Astrocyte (in vitro differentiated cells and primary cell): ENCODE data around the gene PRSS38. TPM values are rescaled to one million over a fixed set of nuclear protein-coding genes. Genes with fewer than 3 reads are reported as not detected.

Experiments used
- DNase-seq: peaks from one replicate; pipeline ENCODE4 v3.0.0-alpha.2; 2010; ENCODE audit warnings: low read depth
- FAIRE-seq: peaks from 2 replicates; lab custom pipeline; 2011; peaks lifted over from hg19 to GRCh38; lab: Jason Lieb, UNC
- H2AFZ ChIP-seq: 2 replicates; pipeline ENCODE4 v1.6.0; 2012; ENCODE audit warnings: low read depth, low read length, inconsistent platforms
- H3K27ac ChIP-seq: 2 replicates; pipeline ENCODE4 v1.5.1; 2011; ENCODE audit warnings: low read depth, low read length, inconsistent platforms
- H3K27me3 ChIP-seq: 2 replicates; pipeline ENCODE4 v1.6.0; 2011; ENCODE audit warnings: low read length, inconsistent platforms; ENCODE audit not compliant: insufficient read depth
- H3K36me3 ChIP-seq: 2 replicates; pipeline ENCODE4 v1.5.1; 2011; ENCODE audit warnings: low read length, inconsistent platforms; ENCODE audit not compliant: insufficient read depth
- H3K4me1 ChIP-seq: 2 replicates; pipeline ENCODE4 v1.5.1; 2011; ENCODE audit warnings: low read length, inconsistent platforms; ENCODE audit not compliant: insufficient read depth
- H3K4me2 ChIP-seq: 2 replicates; pipeline ENCODE4 v1.6.0; 2012; ENCODE audit warnings: low read length, inconsistent platforms
- H3K4me3 ChIP-seq: 2 replicates; pipeline ENCODE4 v1.5.1; 2011; ENCODE audit warnings: low read depth, mild to moderate bottlenecking, low read length, inconsistent platforms; ENCODE audit not compliant: insufficient read depth
- H3K79me2 ChIP-seq: 2 replicates; pipeline ENCODE4 v1.6.0; 2012; ENCODE audit warnings: mild to moderate bottlenecking, low read length, inconsistent platforms; ENCODE audit not compliant: insufficient read depth
- H3K9ac ChIP-seq: 2 replicates; pipeline ENCODE4 v1.6.0; 2012; ENCODE audit warnings: mild to moderate bottlenecking, low read length, inconsistent platforms
- H3K9me3 ChIP-seq: 2 replicates; pipeline ENCODE4 v1.5.1; 2012; ENCODE audit warnings: low read depth, mild to moderate bottlenecking, low read length, inconsistent platforms; ENCODE audit not compliant: insufficient read depth
- H4K20me1 ChIP-seq: 2 replicates; pipeline ENCODE4 v1.6.0; 2012; ENCODE audit warnings: low read length, inconsistent platforms; ENCODE audit not compliant: insufficient read depth
- H3K27ac Mint-ChIP-seq: one replicate; pipeline ENCODE4 v1.8.0; 2021; ENCODE audit warnings: mild to moderate bottlenecking, mixed read lengths; ENCODE audit not compliant: unreplicated experiment
- H3K27me3 Mint-ChIP-seq: one replicate; pipeline ENCODE4 v1.8.0; 2021; ENCODE audit warnings: low read depth, mixed read lengths; ENCODE audit not compliant: unreplicated experiment
- H3K36me3 Mint-ChIP-seq: one replicate; pipeline ENCODE4 v1.8.0; 2021; ENCODE audit warnings: low read depth, mixed read lengths; ENCODE audit not compliant: unreplicated experiment
- H3K4me1 Mint-ChIP-seq: one replicate; pipeline ENCODE4 v1.8.0; 2021; ENCODE audit warnings: low read depth, mixed read lengths; ENCODE audit not compliant: unreplicated experiment
- H3K4me3 Mint-ChIP-seq: one replicate; pipeline ENCODE4 v1.8.0; 2021; ENCODE audit warnings: mild to moderate bottlenecking, moderate library complexity, mixed read lengths; ENCODE audit not compliant: unreplicated experiment
- H3K9me3 Mint-ChIP-seq: one replicate; pipeline ENCODE4 v1.8.0; 2021; ENCODE audit warnings: mild to moderate bottlenecking, mixed read lengths; ENCODE audit not compliant: unreplicated experiment
- EZH2 ChIP-seq: IDR thresholded peaks from 2 replicates; pipeline ENCODE4 v1.6.1; 2012; ENCODE audit warnings: mild to moderate bottlenecking, low read length, inconsistent platforms; ENCODE audit not compliant: insufficient read depth
- total RNA-seq: library from RNA; stranded (reverse); gene quantifications from 2 replicates; pipeline ENCODE4 v1.2.1, GENCODE V29; 2021
- TF ChIP-seq, protein P1 (sequence below): IDR thresholded peaks from 2 replicates; pipeline ENCODE4 v1.5.1; 2011; ENCODE audit warnings: low read depth, mild to moderate bottlenecking, inconsistent platforms, low read length, moderate library complexity; ENCODE audit not compliant: insufficient read depth

Gene PRSS38
- total RNA-seq, 1 donor from 2014 or later, result not detected

DNA sequence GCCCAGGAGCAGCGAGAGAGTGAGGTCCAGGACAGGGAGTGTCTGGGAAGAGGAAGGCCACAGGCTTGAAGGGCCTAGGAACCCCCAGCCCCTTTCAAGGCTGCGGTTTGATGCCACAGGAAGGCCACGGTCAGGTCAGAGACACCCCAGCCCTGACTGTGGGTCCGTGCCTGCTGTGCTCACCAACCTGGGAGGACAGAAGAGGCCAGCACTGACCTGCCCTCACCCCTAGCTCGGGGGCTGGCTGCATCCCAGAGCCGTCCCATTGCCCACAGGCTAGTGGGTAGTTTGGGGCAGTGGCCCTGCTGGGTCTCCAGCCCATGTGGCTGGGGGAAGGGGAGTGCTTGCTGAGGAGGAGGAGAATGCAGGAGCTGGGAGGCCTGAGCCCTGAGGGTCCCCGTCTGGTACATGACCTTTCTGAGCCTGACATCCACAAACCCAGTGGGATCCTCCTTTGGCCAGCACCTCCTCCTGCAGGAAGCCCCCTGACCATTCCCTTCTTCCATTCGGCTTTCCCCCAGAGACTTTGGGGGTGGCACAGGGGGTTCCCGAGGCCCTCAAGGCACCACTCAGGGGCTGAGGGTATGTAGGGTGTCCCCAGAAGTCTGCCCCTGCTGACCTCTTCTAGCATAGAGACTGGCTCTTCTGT lies 77.9 kb downstream of the PRSS38 start:
- Histone ChIP-seq H3K27ac (no peak overlapping the region), H3K36me3 (no peaks in the 10 kb centered on the region), H3K4me2 (no peak overlapping the region), H3K4me3 (no peak overlapping the region), H4K20me1 (no peaks in the 10 kb centered on the region), H3K9ac (no peak overlapping the region), H3K27me3 (no peaks in the 10 kb centered on the region), H3K4me1 (no peaks in the 10 kb centered on the region), H3K9me3 (no peaks in the 10 kb centered on the region), H2AFZ (no peak overlapping the region), H3K79me2 (no peaks in the 10 kb centered on the region)
- FAIRE-seq, result no peak
- H3K4me3 Mint-ChIP-seq, result no peak overlapping the region
- no peaks in the 10 kb centered on the region for H3K9me3 Mint-ChIP-seq
- no peak for DNase-seq
- H3K4me1 Mint-ChIP-seq, result peaks cover 2% of the 10 kb centered on the region
- H3K27me3 Mint-ChIP-seq, result peaks cover 12% of the 10 kb centered on the region
- TF ChIP-seq, protein P1, sequence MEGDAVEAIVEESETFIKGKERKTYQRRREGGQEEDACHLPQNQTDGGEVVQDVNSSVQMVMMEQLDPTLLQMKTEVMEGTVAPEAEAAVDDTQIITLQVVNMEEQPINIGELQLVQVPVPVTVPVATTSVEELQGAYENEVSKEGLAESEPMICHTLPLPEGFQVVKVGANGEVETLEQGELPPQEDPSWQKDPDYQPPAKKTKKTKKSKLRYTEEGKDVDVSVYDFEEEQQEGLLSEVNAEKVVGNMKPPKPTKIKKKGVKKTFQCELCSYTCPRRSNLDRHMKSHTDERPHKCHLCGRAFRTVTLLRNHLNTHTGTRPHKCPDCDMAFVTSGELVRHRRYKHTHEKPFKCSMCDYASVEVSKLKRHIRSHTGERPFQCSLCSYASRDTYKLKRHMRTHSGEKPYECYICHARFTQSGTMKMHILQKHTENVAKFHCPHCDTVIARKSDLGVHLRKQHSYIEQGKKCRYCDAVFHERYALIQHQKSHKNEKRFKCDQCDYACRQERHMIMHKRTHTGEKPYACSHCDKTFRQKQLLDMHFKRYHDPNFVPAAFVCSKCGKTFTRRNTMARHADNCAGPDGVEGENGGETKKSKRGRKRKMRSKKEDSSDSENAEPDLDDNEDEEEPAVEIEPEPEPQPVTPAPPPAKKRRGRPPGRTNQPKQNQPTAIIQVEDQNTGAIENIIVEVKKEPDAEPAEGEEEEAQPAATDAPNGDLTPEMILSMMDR, result no peak
- TF ChIP-seq EZH2, result no peak
- no peaks in the 10 kb centered on the region for H3K36me3 Mint-ChIP-seq
- no peak overlapping the region for H3K27ac Mint-ChIP-seq

DNA sequence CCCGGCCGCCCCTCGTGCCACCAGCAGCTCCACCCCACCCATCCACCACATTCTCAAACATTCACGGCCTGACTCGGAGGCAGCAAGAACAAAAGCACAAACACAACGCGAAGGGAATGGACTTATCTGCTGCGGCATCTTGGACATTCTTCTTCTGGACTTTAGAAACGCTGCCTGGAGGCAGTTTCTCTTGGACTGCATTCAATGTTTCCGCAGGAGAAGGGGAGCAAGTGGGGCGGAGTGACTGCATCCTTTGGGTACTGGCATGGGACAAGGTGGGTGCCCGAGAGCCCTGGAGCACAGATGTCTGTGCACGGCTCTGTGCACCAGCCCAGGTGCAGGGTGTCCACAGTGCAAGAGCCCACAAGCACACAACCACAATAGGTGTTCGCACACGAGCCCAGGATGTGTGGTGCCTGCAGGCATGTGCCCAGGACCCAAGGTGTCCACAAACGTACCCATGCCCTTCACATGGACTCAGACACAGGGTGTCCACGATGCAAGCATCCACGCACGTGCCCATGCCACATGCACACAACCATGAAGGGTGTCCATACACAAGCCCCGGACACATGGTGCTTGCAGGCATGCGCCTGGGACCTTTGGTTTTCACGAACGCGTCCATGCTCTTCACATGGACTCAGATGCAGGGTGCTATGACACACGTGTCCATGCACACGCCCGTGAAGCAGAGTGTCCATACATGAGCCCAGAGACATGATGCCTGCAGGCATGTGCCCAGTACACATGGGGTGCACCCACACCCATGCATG lies 78.7 kb downstream of the PRSS38 start:
- TF ChIP-seq EZH2, result no peak
- TF ChIP-seq, protein P1, result no peak
- no peak overlapping the region for H3K27ac ChIP-seq
- Mint-ChIP-seq H3K4me3 (no peak overlapping the region), H3K4me1 (peaks cover 2% of the 10 kb centered on the region), H3K9me3 (no peaks in the 10 kb centered on the region), H3K27ac (no peak overlapping the region), H3K36me3 (no peaks in the 10 kb centered on the region), H3K27me3 (peaks cover 13% of the 10 kb centered on the region)
- no peaks in the 10 kb centered on the region for H3K79me2 ChIP-seq
- no peak for DNase-seq
- no peaks in the 10 kb centered on the region for H3K9me3 ChIP-seq
- H3K4me1 ChIP-seq, result no peaks in the 10 kb centered on the region
- no peak for FAIRE-seq
- no peak overlapping the region for H2AFZ ChIP-seq
- no peaks in the 10 kb centered on the region for H3K27me3 ChIP-seq
- H3K36me3 ChIP-seq, result no peaks in the 10 kb centered on the region
- H3K4me2 ChIP-seq, result no peak overlapping the region
- H3K4me3 ChIP-seq, result no peak overlapping the region
- no peak overlapping the region for H3K9ac ChIP-seq
- H4K20me1 ChIP-seq, result no peaks in the 10 kb centered on the region
